ENCODE results near the gene SHROOM3. TPM values are rescaled to one million over a fixed set of nuclear protein-coding genes. Genes with fewer than 3 reads are reported as not detected.

SHROOM3 gene
- 19.2 and 27.5 TPM in 2 replicates for total RNA-seq

DNA sequence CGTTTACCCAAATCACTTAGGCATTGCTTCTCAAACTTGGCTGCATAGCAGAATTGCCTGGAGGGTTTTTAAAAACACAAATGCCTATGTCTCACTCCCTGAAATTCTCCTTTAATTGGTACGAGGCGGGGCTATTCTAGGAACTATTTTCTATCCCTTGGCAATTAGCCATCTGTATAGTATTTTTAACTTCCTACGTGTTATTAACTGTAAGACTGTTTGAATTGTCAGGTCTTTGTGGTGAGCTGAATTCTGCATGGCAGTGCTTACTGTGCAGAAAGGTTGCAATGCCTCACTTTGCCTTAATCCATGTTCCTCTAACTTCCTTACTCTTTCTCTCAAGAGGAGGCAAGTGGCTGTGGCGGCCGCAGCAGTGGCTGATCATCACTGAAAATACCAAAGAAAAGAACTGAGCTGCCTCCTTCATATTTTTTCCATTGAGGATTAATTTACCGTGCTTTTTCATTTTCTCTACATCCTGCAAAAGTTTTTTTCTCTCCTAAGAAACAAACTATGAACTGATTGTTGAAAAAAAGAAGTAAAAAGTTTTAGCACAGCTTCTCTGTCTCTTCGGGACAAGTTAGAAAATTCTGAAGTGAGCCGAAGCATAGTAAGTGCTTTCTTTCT is at the start of gene SHROOM3:
Gene SHROOM3, plus strand, starts transcription at position 329 of the 627 bp plus-strand sequence. CDS start 824 bp downstream, outside the sequence.

DNA sequence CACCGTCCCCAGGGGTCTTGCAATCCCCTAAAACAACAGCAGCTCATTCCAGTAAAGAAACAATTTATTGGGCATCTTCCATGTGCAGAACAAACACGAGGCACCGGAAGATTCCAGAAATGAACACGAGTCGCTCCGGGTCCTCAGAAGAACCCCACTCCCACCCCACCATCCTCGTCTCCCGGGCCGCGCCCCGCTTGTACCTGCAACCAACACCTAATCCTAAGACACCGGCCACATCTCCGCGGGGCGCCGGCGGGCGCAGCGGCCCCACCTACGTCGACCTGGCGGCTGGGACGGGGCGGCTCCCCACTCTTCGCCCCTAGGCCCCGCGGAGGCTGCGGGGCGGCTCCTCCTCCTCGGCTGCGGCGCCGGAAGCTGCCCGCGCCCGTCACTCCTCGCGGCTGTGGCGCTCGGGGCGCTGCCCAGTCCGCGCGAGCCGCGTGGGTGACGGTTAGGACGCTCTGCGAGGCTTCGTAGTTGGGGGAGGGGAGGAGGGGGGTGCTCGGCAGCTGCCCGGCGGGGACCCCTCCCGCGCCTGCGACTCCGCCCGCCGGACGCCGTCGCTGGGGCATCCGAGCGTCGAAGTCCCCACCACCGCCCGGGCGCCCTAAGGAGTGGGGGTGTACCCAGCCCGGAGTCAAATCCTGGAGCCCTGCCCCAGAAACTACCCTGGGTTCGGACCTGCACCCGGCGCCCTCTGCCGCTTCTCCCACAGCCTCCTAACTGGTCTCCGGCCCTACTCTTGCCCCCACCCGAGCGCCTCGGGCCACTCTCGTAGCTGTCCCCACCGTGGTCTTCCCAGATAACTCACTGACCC is 14.1 kb upstream of the SHROOM3 start, which contains the start of gene CCDC158:
Gene CCDC158, minus strand, starts transcription at position 380 of the 820 bp plus-strand sequence. CDS start 17,934 bp downstream, outside the sequence.

Other genes starting within 250 kb of the SHROOM3 start
- gene SCARB2, start 221.4 kb upstream of the SHROOM3 start, total RNA-seq, result 283 and 368 TPM in 2 replicates
- gene FAM47E, start 183.5 kb upstream of the SHROOM3 start, total RNA-seq, result under 0.01 and 1.3 TPM in 2 replicates
- 9.4 and 10.0 TPM in 2 replicates for gene STBD1, start 128.5 kb upstream of the SHROOM3 start, total RNA-seq
- gene CCDC158, start 14.1 kb upstream of the SHROOM3 start, total RNA-seq, result under 0.01 and 0.83 TPM in 2 replicates